H1 (cell line): Measurements from ENCODE around the gene KAZALD1. TPM values are rescaled to one million over a fixed set of nuclear protein-coding genes. Genes with fewer than 3 reads are reported as not detected.

Experiments used
- CTCF ChIA-PET: fragments of 300-600 bp; sonication (Branson Sonifier 250); formaldehyde crosslinking; loops from one replicate; lab custom pipeline; 2021; ENCODE audit not compliant: partially characterized antibody; lab: Charles Lee
- POLR2A ChIA-PET: fragments of 300-600 bp; sonication (Branson Sonifier 250); formaldehyde crosslinking; loops from one replicate; lab custom pipeline; 2021; ENCODE audit warnings: inconsistent platforms; ENCODE audit not compliant: partially characterized antibody; lab: Charles Lee
- DNase-seq, 2 experiments: peaks; one replicate each; pipeline versions ENCODE4 v3.0.0 to v3.0.0-alpha.2; 2010 to 2022; ENCODE audit warnings: low spot score in 2 of 2, low read depth in 1 of 2, mixed read lengths in 1 of 2
- FAIRE-seq: peaks from 2 replicates; lab custom pipeline; 2011; peaks lifted over from hg19 to GRCh38; lab: Jason Lieb, UNC
- H2AFZ ChIP-seq: 2 replicates; pipeline ENCODE4 v1.8.1; 2012; ENCODE audit warnings: low read length, inconsistent platforms
- H2AK5ac ChIP-seq: 2 replicates; pipeline ENCODE4 v1.6.1; 2013; ENCODE audit warnings: low read depth, low read length
- H2BK120ac ChIP-seq: replicated peaks from 2 replicates; pipeline ENCODE3; 2013; ENCODE audit warnings: low read depth, low read length, inconsistent platforms
- H2BK12ac ChIP-seq: 2 replicates; pipeline ENCODE4 v1.6.1; 2013; ENCODE audit warnings: low read depth, low read length
- H2BK15ac ChIP-seq: 2 replicates; pipeline ENCODE4 v1.6.1; 2013; ENCODE audit warnings: low read length
- H2BK20ac ChIP-seq: 2 replicates; pipeline ENCODE4 v1.6.1; 2013; ENCODE audit warnings: low read length
- H2BK5ac ChIP-seq: 2 replicates; pipeline ENCODE4 v1.6.1; 2013; ENCODE audit warnings: low read depth, low read length
- H3K14ac ChIP-seq: 2 replicates; pipeline ENCODE4 v1.6.1; 2013; ENCODE audit warnings: inconsistent platforms; ENCODE audit not compliant: insufficient read length
- H3K18ac ChIP-seq: 2 replicates; pipeline ENCODE4 v1.6.1; 2013; ENCODE audit warnings: low read length; ENCODE audit errors: extremely low read depth
- H3K23ac ChIP-seq: 2 replicates; pipeline ENCODE4 v1.6.1; 2013; ENCODE audit warnings: inconsistent platforms; ENCODE audit not compliant: insufficient read length
- H3K23me2 ChIP-seq: 2 replicates; pipeline ENCODE4 v1.6.1; 2013; ENCODE audit warnings: low read depth, low read length
- H3K27ac ChIP-seq: 2 replicates; pipeline ENCODE4 v1.6.1; 2011; ENCODE audit warnings: low read depth, low read length, inconsistent platforms
- H3K27me3 ChIP-seq, 4 experiments: replicated peaks in 1 of 4; 1 replicate in 1 of 4; 2 replicates in 3 of 4; pipeline versions ENCODE4 v1.6.1 to v1.8.1; 2011 to 2013; ENCODE audit warnings: low read length in 3 of 4, mild to moderate bottlenecking in 3 of 4, inconsistent platforms in 2 of 4, mixed read lengths in 2 of 4, moderate library complexity in 1 of 4; ENCODE audit not compliant: control insufficient read depth in 3 of 4, insufficient read depth in 3 of 4; ENCODE audit errors: extremely low read depth in 1 of 4
- H3K36me3 ChIP-seq, 4 experiments: 2 replicates each; pipeline versions ENCODE4 v1.6.1 to v1.8.1; 2011 to 2013; ENCODE audit warnings: mild to moderate bottlenecking in 4 of 4, low read length in 3 of 4, moderate library complexity in 2 of 4, control low read depth in 1 of 4, inconsistent platforms in 1 of 4; ENCODE audit not compliant: insufficient read depth in 4 of 4, control insufficient read depth in 2 of 4
- H3K4ac ChIP-seq: replicated peaks from 2 replicates; pipeline ENCODE3; 2013; ENCODE audit warnings: low read length, low read depth, mixed read lengths, inconsistent platforms; ENCODE audit not compliant: insufficient read length
- H3K4me1 ChIP-seq, 4 experiments: replicated peaks in 1 of 4; 1 replicate in 1 of 4; 2 replicates in 3 of 4; pipeline versions ENCODE4 v1.6.1 to v1.8.1; 2011 to 2013; ENCODE audit warnings: low read length in 3 of 4, inconsistent platforms in 2 of 4, mixed read lengths in 1 of 4; ENCODE audit not compliant: insufficient read depth in 4 of 4, control insufficient read depth in 3 of 4
- H3K4me2 ChIP-seq, 2 experiments: 2 replicates each; pipeline versions ENCODE4 v1.6.1 to v1.8.1; 2011 to 2013; ENCODE audit warnings: low read depth in 2 of 2, low read length in 2 of 2, control low read depth in 1 of 2, inconsistent platforms in 1 of 2, mild to moderate bottlenecking in 1 of 2; ENCODE audit not compliant: insufficient read depth in 1 of 2
- H3K4me3 ChIP-seq, 4 experiments: fragments of 200-600, 300-600 bp in 1 of 4; sonication (generic), shearing (Covaris generic), sonication (Bioruptor Twin) in 1 of 4; 2 replicates each; pipeline versions ENCODE4 v1.5.1 to v1.8.1; 2011 to 2016; ENCODE audit warnings: low read length in 4 of 4, low read depth in 3 of 4, control low read depth in 2 of 4, inconsistent platforms in 2 of 4, mild to moderate bottlenecking in 2 of 4, mixed read lengths in 1 of 4, moderate library complexity in 1 of 4; ENCODE audit not compliant: insufficient read depth in 2 of 4; ENCODE audit errors: extremely low read depth in 1 of 4
- H3K56ac ChIP-seq: replicated peaks from 2 replicates; pipeline ENCODE3; 2013; ENCODE audit warnings: low read depth, mild to moderate bottlenecking, mixed read lengths, low read length, inconsistent platforms; ENCODE audit not compliant: insufficient read length
- H3K79me1 ChIP-seq: 2 replicates; pipeline ENCODE4 v1.6.1; 2013; ENCODE audit warnings: low read depth, low read length, control low read depth
- H3K79me2 ChIP-seq, 2 experiments: 2 replicates each; pipeline versions ENCODE4 v1.6.1 to v1.8.1; 2012 to 2013; ENCODE audit warnings: low read length in 2 of 2, mild to moderate bottlenecking in 2 of 2, inconsistent platforms in 1 of 2; ENCODE audit not compliant: insufficient read depth in 2 of 2, control insufficient read depth in 1 of 2
- H3K9ac ChIP-seq, 4 experiments: replicated peaks in 1 of 4; 1 replicate in 1 of 4; 2 replicates in 3 of 4; pipeline versions ENCODE4 v1.6.1 to v1.8.1; 2011 to 2013; ENCODE audit warnings: low read depth in 3 of 4, low read length in 3 of 4, control low read depth in 2 of 4, mild to moderate bottlenecking in 2 of 4, moderate library complexity in 2 of 4, inconsistent platforms in 1 of 4; ENCODE audit errors: extremely low read depth in 1 of 4
- H3K9me3 ChIP-seq, 2 experiments: 2 replicates each; pipeline versions ENCODE4 v1.6.1 to v1.8.1; 2012 to 2013; ENCODE audit warnings: mild to moderate bottlenecking in 2 of 2, moderate library complexity in 2 of 2, control low read depth in 1 of 2, inconsistent platforms in 1 of 2, low read depth in 1 of 2, low read length in 1 of 2, mixed read lengths in 1 of 2; ENCODE audit not compliant: insufficient read depth in 2 of 2
- H4K20me1 ChIP-seq, 2 experiments: replicated peaks in 1 of 2; 2 replicates each; pipeline versions ENCODE3 to v1.8.1; 2011 to 2013; ENCODE audit warnings: inconsistent platforms in 2 of 2, low read length in 2 of 2, mild to moderate bottlenecking in 1 of 2; ENCODE audit not compliant: insufficient read depth in 2 of 2, control insufficient read depth in 1 of 2
- H4K5ac ChIP-seq: 2 replicates; pipeline ENCODE4 v1.6.1; 2013; ENCODE audit warnings: low read length, low read depth, mixed read lengths, inconsistent platforms; ENCODE audit not compliant: insufficient read length
- H4K8ac ChIP-seq: 2 replicates; pipeline ENCODE4 v1.8.0; 2013; ENCODE audit warnings: mild to moderate bottlenecking, moderate library complexity, low read length, inconsistent platforms; ENCODE audit not compliant: insufficient read depth; ENCODE audit errors: extremely low read depth
- H4K91ac ChIP-seq: replicated peaks from 2 replicates; pipeline ENCODE3; 2013; ENCODE audit warnings: low read length, mixed read lengths, inconsistent platforms; ENCODE audit not compliant: insufficient read length
- CTBP2 ChIP-seq: IDR thresholded peaks from 2 replicates; pipeline ENCODE4 v1.7.0; 2011; ENCODE audit warnings: borderline replicate concordance, mild to moderate bottlenecking, moderate library complexity, mixed read lengths, low read length; ENCODE audit not compliant: insufficient read depth, insufficient read length
- EZH2 ChIP-seq: fragments of 200-600 bp; sonication (generic); IDR thresholded peaks from 2 replicates; pipeline ENCODE4 v1.7.1; 2012; ENCODE audit warnings: low read depth, mild to moderate bottlenecking, moderate library complexity, low read length, inconsistent platforms; ENCODE audit not compliant: severe bottlenecking
- RNF2 ChIP-seq: fragments of 200-900, 300-1000 bp; sonication (generic); IDR thresholded peaks from 2 replicates; pipeline ENCODE4 v1.7.1; 2016; ENCODE audit warnings: borderline replicate concordance, low read depth, mild to moderate bottlenecking, antibody characterized with exemption, low read length; ENCODE audit not compliant: poor library complexity, severe bottlenecking; ENCODE audit errors: missing control alignments
- TCF12 ChIP-seq: IDR thresholded peaks from 2 replicates; pipeline ENCODE4 v1.6.1; 2011; ENCODE audit warnings: low read depth, mild to moderate bottlenecking, low read length
- WGBS, 2 experiments: shearing (Covaris generic) in 1 of 2; methylation state at CpG; one replicate each; pipeline versions ENCODE4 v1.1.6 to v1.1.7; 2013 to 2015; ENCODE audit warnings: low lambda C conversion rate in 2 of 2, mixed read lengths in 2 of 2, inconsistent platforms in 1 of 2, low coverage in 1 of 2, missing lambda C conversion rate in 1 of 2; ENCODE audit not compliant: insufficient replicate concordance in 2 of 2, insufficient coverage in 1 of 2, insufficient read length in 1 of 2; ENCODE audit errors: extremely low coverage in 1 of 2, missing lambda C conversion rate in 1 of 2; 5-methylcytosine and 5-hydroxymethylcytosine counted together
- polyA plus RNA-seq, 7 experiments: library from polyadenylated mRNA; depleted of rRNA in 3 of 7; stranded (reverse) in 5 of 7; unstranded in 2 of 7; fragments of >200 nt in 5 of 7; fragments of 200-250 nt in 2 of 7; gene quantifications; 1 replicate in 5 of 7; 2 replicates in 1 of 7; 4 replicates in 1 of 7; pipeline versions ENCODE4 v1.2.1 to v1.2.3, GENCODE V29; 2011 to 2013; ENCODE audit warnings: missing spikeins in 2 of 7, mixed read lengths in 2 of 7
- total RNA-seq: library from RNA; stranded (reverse); fragmentation: NEBNext Ultra II Directional; extraction: Animal tissue kit (Norgen Biotek cat#: 25700); gene quantifications from 2 replicates; pipeline ENCODE4 v1.2.1, GENCODE V29; 2021

KAZALD1 gene
- total and polyA plus RNA-seq, 2 of the 8 experiments (the other 6 are each of a cell fraction or from before 2014, with no cell fraction given): 0.65 to 1.9 TPM

DNA sequence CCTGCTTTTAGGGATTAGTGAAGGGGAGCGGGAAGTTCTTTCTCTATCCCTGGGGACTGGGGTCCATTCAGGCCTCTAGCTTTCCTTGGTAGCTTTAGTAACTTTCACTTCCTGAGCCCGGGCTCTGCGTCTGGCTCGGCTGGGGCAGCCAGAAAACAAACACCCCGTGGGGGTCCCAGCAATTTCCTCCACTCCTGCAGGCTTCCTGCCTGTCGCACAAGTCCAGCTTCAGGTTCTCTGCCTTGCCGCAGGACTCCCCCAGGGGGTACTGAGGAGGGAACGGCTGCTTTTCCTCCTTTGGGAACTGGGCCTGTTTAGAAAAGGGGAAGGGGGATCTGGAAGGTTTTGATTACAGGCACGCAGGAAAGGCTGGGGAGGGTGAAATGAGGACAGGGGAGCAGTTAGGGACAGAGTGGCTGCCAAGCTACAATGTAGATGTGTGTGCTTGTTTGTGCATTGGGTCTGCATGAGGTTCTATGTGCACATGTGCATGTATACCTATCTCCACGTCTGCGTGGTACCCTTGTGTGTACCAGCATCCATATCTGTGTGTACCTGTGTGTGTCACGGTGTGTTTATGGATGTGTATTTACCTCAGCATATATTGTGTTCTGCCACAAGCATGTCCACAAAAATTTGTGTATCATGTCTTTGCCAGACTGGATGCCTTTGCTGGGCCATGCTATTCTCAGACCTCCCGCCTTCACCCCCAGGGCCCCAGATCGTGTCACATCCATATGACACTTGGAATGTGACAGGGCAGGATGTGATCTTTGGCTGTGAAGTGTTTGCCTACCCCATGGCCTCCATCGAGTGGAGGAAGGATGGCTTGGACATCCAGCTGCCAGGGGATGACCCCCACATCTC, 2.0 kb downstream of the KAZALD1 start:
- H3K4me1 ChIP-seq: peaks cover 4 to 41% (median 23%) of the 10 kb centered on the region in 4 experiments
- H3K9ac ChIP-seq: no peak overlapping the region
- no peak overlapping the region for H3K14ac ChIP-seq
- H3K27ac ChIP-seq: no peak overlapping the region
- FAIRE-seq: no peak
- 0 out of 2 replicates have a peak overlapping the region, but pooled peaks have one; percentile 24 for H2BK20ac ChIP-seq
- DNase-seq: no peak
- no peak overlapping the region for H3K23ac ChIP-seq
- H3K18ac ChIP-seq: peak overlapping the region; percentile 21; the same call in 1 of the 2 replicates
- CTCF ChIA-PET: interaction anchor here (0.8 to 59.5 kb wide), 12 partner anchors 11 to 556 kb away, joined by 3 to 2176 read pairs (median 4); partner anchors contain the start of genes KAZALD1, PDZD7 and SFXN3
- POLR2A ChIA-PET: interaction anchor here (0.8 to 8.4 kb wide), 4 partner anchors 11 to 61 kb away, joined by 3 to 85 read pairs (median 14); no protein-coding TSS in a partner anchor
- H2AK5ac ChIP-seq: peak overlapping the region; percentile 95
- H3K36me3 ChIP-seq: no peaks in the 10 kb centered on the region; a peak in 1 of 8 replicates
- peak overlapping the region; percentile 67 to 93; a peak in 3 of 4 replicates for H3K4me2 ChIP-seq
- H4K91ac ChIP-seq: no peak overlapping the region
- no peak overlapping the region for H3K56ac ChIP-seq
- H3K79me2 ChIP-seq: peaks cover 0 to 3% of the 10 kb centered on the region in 2 experiments; a peak in 1 of 4 replicates
- no peaks in the 10 kb centered on the region for H3K79me1 ChIP-seq
- peak overlapping the region; percentile 85; the same call in 1 of the 2 replicates for H2BK12ac ChIP-seq
- peaks cover 53 to 67% (median 61%) of the 10 kb centered on the region in 4 experiments for H3K27me3 ChIP-seq
- no peak overlapping the region for H3K4ac ChIP-seq
- peaks cover 5 to 23% of the 10 kb centered on the region in 2 experiments for H4K20me1 ChIP-seq
- H2AFZ ChIP-seq: no peak overlapping the region
- TF ChIP-seq TCF12 (no peak), EZH2 (peak; percentile 10), RNF2 (peak; percentile 56), CTBP2 (peak; percentile 67)
- peak overlapping the region in 3 of 4 experiments; percentile 5 to 94 (median 7); a peak in 3 of 8 replicates for H3K4me3 ChIP-seq
- no peak overlapping the region for H2BK15ac ChIP-seq
- H2BK5ac ChIP-seq: no peak overlapping the region
- no peak overlapping the region for H2BK120ac ChIP-seq
- 18% methylated on average over 15 of the region's 15 CpGs; no CpG with 5 or more reads in 1 of the 2 experiments for WGBS, 2 experiments
- no peak overlapping the region for H4K5ac ChIP-seq
- no peak overlapping the region for H4K8ac ChIP-seq
- no peaks in the 10 kb centered on the region for H3K9me3 ChIP-seq
- H3K23me2 ChIP-seq: peaks cover 29% of the 10 kb centered on the region; the same call in 1 of the 2 replicates
